Measurements from ENCODE around the gene ZNF205. TPM values are rescaled to one million over a fixed set of nuclear protein-coding genes. Genes with fewer than 3 reads are reported as not detected.

ZNF205 gene
- total and polyA plus RNA-seq, 10 of the 15 experiments (the other 5 are each of a cell fraction or from before 2014, with no cell fraction given): 0.26 to 1.5 (median 0.78) TPM; not detected in 2

DNA sequence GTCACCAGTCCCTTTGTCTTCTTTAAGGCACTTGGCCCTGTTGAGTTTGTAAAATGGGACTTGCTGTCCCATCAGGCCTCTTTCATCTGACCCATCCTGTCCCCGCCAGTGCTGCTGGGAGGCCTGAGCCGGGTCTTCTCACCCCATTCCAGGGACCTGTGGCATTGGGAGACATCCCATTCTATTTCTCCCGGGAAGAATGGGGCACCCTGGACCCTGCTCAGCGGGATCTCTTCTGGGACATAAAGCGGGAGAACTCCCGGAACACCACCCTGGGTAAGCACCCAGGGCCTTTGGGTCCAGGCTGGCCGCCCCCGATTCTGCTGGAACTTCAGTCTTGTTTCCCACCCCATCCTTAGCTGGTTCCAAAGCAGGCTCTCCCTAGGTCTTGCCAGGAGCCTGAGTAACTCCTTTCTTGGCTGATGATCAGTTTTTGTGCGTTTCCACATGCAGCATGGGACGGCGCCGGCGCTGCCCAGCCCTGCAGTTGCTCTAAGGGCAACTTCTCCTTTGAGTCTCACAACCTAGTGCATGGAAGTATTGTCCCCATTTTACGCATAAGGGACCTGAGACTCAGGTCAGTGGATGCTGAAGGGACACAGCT, 26.5 kb downstream of the ZNF205 start:
- Histone ChIP-seq H4K20me1 (ENCODE audit: control insufficient read depth, insufficient read depth) (no peaks in the 10 kb centered on the region), H3K27me3 (replicated peaks in 1 of 2; ENCODE audit: control insufficient read depth in 2 of 2, insufficient read depth in 2 of 2, low read length in 1 of 2) (no peaks in the 10 kb centered on the region), H2AFZ (ENCODE audit: control insufficient read depth, low read depth, low read length) (no peak overlapping the region), H3K27ac (ENCODE audit: control insufficient read depth, insufficient read depth) (no peak overlapping the region), H3K4me1 (ENCODE audit: control insufficient read depth, insufficient read depth, low read length) (no peaks in the 10 kb centered on the region; the same call in 1 of the 2 replicates), H3K9ac (ENCODE audit: control insufficient read depth, insufficient read depth, low read length) (no peak overlapping the region), H3K9me3 (replicated peaks; ENCODE audit: control insufficient read depth, insufficient read depth, low read length) (no peaks in the 10 kb centered on the region), H3K36me3 (ENCODE audit: control insufficient read depth in 2 of 2, insufficient read depth in 2 of 2, low read length in 1 of 2) (no peaks in the 10 kb centered on the region; a peak in 2 of 4 replicates), H3K79me2 (ENCODE audit: control insufficient read depth, insufficient read depth, low read length) (peaks cover 9% of the 10 kb centered on the region), H3K4me2 (ENCODE audit: control insufficient read depth, insufficient read depth) (no peak overlapping the region), H3K4me3 (no peak overlapping the region)
- intact Hi-C loops (cut with micrococcal nuclease; ENCODE audit: unreplicated experiment) (no loop called here), in situ Hi-C loops (cut with MboI) (no loop called here)
- SMC1A ChIA-PET (ENCODE audit: uncharacterized antibody, unreplicated experiment): no interaction called here
- TF ChIP-seq, protein P1, sequence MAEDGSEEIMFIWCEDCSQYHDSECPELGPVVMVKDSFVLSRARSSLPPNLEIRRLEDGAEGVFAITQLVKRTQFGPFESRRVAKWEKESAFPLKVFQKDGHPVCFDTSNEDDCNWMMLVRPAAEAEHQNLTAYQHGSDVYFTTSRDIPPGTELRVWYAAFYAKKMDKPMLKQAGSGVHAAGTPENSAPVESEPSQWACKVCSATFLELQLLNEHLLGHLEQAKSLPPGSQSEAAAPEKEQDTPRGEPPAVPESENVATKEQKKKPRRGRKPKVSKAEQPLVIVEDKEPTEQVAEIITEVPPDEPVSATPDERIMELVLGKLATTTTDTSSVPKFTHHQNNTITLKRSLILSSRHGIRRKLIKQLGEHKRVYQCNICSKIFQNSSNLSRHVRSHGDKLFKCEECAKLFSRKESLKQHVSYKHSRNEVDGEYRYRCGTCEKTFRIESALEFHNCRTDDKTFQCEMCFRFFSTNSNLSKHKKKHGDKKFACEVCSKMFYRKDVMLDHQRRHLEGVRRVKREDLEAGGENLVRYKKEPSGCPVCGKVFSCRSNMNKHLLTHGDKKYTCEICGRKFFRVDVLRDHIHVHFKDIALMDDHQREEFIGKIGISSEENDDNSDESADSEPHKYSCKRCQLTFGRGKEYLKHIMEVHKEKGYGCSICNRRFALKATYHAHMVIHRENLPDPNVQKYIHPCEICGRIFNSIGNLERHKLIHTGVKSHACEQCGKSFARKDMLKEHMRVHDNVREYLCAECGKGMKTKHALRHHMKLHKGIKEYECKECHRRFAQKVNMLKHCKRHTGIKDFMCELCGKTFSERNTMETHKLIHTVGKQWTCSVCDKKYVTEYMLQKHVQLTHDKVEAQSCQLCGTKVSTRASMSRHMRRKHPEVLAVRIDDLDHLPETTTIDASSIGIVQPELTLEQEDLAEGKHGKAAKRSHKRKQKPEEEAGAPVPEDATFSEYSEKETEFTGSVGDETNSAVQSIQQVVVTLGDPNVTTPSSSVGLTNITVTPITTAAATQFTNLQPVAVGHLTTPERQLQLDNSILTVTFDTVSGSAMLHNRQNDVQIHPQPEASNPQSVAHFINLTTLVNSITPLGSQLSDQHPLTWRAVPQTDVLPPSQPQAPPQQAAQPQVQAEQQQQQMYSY (CRISPR knock-in tag; IDR thresholded peaks at IDR 0.05): no peak
- TF ChIP-seq BACH1 (IDR thresholded peaks at IDR 0.05; ENCODE audit: borderline replicate concordance) (no peak), JUNB (IDR thresholded peaks at IDR 0.05) (no peak), NFIC (IDR thresholded peaks at IDR 0.05; ENCODE audit: low read depth, low read length) (no peak), TARDBP (IDR thresholded peaks at IDR 0.05; ENCODE audit: borderline replicate concordance) (no peak), ZNF207 (IDR thresholded peaks at IDR 0.05; ENCODE audit: borderline replicate concordance) (no peak), NR2C1 (IDR thresholded peaks at IDR 0.05) (no peak), CHD2 (IDR thresholded peaks at IDR 0.05; ENCODE audit: borderline replicate concordance, low read depth, low read length) (no peak), RAD51 (IDR thresholded peaks at IDR 0.05) (no peak), RBBP5 (conservative IDR thresholded peaks at IDR 0.05) (no peak), BMI1 (IDR thresholded peaks at IDR 0.05; ENCODE audit: borderline replicate concordance) (no peak), LARP7 (IDR thresholded peaks at IDR 0.05) (no peak), POLR2AphosphoS2 (IDR thresholded peaks at IDR 0.05; ENCODE audit: low read depth, low read length) (no peak), MYC (IDR thresholded peaks at IDR 0.05; ENCODE audit: insufficient read depth, insufficient read length, insufficient replicate concordance, low read length, severe bottlenecking) (no peak)
- TF ChIP-seq, protein P2, sequence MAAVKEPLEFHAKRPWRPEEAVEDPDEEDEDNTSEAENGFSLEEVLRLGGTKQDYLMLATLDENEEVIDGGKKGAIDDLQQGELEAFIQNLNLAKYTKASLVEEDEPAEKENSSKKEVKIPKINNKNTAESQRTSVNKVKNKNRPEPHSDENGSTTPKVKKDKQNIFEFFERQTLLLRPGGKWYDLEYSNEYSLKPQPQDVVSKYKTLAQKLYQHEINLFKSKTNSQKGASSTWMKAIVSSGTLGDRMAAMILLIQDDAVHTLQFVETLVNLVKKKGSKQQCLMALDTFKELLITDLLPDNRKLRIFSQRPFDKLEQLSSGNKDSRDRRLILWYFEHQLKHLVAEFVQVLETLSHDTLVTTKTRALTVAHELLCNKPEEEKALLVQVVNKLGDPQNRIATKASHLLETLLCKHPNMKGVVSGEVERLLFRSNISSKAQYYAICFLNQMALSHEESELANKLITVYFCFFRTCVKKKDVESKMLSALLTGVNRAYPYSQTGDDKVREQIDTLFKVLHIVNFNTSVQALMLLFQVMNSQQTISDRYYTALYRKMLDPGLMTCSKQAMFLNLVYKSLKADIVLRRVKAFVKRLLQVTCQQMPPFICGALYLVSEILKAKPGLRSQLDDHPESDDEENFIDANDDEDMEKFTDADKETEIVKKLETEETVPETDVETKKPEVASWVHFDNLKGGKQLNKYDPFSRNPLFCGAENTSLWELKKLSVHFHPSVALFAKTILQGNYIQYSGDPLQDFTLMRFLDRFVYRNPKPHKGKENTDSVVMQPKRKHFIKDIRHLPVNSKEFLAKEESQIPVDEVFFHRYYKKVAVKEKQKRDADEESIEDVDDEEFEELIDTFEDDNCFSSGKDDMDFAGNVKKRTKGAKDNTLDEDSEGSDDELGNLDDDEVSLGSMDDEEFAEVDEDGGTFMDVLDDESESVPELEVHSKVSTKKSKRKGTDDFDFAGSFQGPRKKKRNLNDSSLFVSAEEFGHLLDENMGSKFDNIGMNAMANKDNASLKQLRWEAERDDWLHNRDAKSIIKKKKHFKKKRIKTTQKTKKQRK (IDR thresholded peaks at IDR 0.05; ENCODE audit: low read depth, low read length): no peak
- ATAC-seq: no peak
- POLR2A ChIA-PET: interaction anchor here (1.0 kb wide), 1 partner anchor 73 kb away, joined by 4 read pairs; no protein-coding TSS in a partner anchor
- CTCF ChIA-PET: interaction anchor here (1.7 kb wide), 1 partner anchor 9 kb away, joined by 6 read pairs; no protein-coding TSS in a partner anchor
- no peak for DNase-seq (ENCODE audit: low read depth, low spot score)
- no TSS peak for BruUV-seq (replicated peaks)
- RAD21 ChIA-PET (ENCODE audit: unreplicated experiment): no interaction called here
- 84% methylated on average over 14 of the region's 14 CpGs for WGBS (ENCODE audit: insufficient coverage, insufficient replicate concordance, low lambda C conversion rate, missing lambda C conversion rate)
- no peak for FAIRE-seq

Measured in GM12878 (cell line).